ENCODE results near the gene OR4K13.

DNA sequence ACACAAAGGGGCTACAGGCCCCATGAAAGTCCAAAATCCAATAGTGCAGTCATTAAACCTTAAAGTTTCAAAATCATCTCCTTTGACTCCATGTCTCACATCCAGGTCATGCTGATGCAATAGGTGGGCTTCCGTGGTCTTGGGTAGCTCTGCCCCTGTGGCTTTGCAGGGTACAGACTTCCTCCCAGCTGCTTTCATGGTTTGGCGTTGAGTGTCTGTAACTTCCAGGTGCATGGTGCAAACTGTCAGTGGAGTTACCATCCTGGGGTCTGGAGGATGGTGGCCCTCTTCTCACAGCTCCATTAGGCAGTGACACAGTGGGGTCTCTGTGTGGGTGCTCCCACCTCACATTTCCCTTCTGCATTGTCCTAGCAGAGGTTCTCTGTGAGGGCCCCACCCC lies 42.4 kb downstream of the OR4K13 start:
- no peak for TF ChIP-seq YY1 (IDR thresholded peaks at IDR 0.05; ENCODE audit: insufficient read depth, insufficient read length)
- TF ChIP-seq ZNF274 (IDR thresholded peaks at IDR 0.05; ENCODE audit: low read depth, low read length), result no peak
- no peak for TF ChIP-seq SUZ12 (IDR thresholded peaks at IDR 0.05; ENCODE audit: extremely low read depth, insufficient read depth, insufficient read length)
